ENCODE data around the gene CDC25C. TPM values are rescaled to one million over a fixed set of nuclear protein-coding genes. Genes with fewer than 3 reads are reported as not detected.

Gene CDC25C
- total RNA-seq = 4.2 and 7.9 TPM in 2 replicates

GRCh38 chr5:138331449-138332368 is at the start of gene CDC25C:
Gene CDC25C (minus strand): TSS chr5:138331804. CDS start chr5:138331180, 624 bp downstream.

GRCh38 chr5:138352071-138352721 is 20.6 kb upstream of the CDC25C start, which contains the start of gene KDM3B:
Gene KDM3B (plus strand): TSS chr5:138352685. CDS start chr5:138352796, 111 bp downstream.

GRCh38 chr5:138337685-138338410 is 6.2 kb upstream of the CDC25C start, which contains the start of gene FAM53C:
Gene FAM53C (plus strand): TSS chr5:138338266. CDS start chr5:138341336, 3,070 bp downstream.

GRCh38 chr5:138274189-138274853 is 57.3 kb downstream of the CDC25C start, which contains the start of gene GFRA3:
Gene GFRA3 (minus strand): TSS chr5:138274621. CDS start chr5:138274424, 197 bp downstream.

Other genes with a start within 250 kb of the CDC25C start
- under 0.01 TPM in 1 of 2 replicates, not detected in the other for gene WNT8A, start 247.8 kb downstream of the CDC25C start, total RNA-seq
- 1.4 and 2.6 TPM in 2 replicates for gene NME5, start 192.4 kb downstream of the CDC25C start, total RNA-seq
- gene BRD8, start 153.2 kb downstream of the CDC25C start, total RNA-seq = 30.1 and 50.0 TPM in 2 replicates
- 33.6 and 61.7 TPM in 2 replicates for gene KIF20A, start 152.7 kb downstream of the CDC25C start, total RNA-seq
- 34.0 and 39.6 TPM in 2 replicates for gene CDC23, start 118.5 kb downstream of the CDC25C start, total RNA-seq
- 0.10 TPM in 1 of 2 replicates, not detected in the other for gene GFRA3, start 57.2 kb downstream of the CDC25C start, total RNA-seq
- gene FAM53C, start 6.5 kb upstream of the CDC25C start, total RNA-seq = 44.0 and 54.9 TPM in 2 replicates
- gene KDM3B, start 20.9 kb upstream of the CDC25C start, total RNA-seq = 69.9 and 74.9 TPM in 2 replicates
- gene REEP2, start 107.3 kb upstream of the CDC25C start, total RNA-seq = 4.2 and 4.6 TPM in 2 replicates
- 0.48 and 0.98 TPM in 2 replicates for gene EGR1, start 133.7 kb upstream of the CDC25C start, total RNA-seq
- 133 and 149 TPM in 2 replicates for gene ETF1, start 211.4 kb upstream of the CDC25C start, total RNA-seq
- gene HSPA9, start 243.6 kb upstream of the CDC25C start, total RNA-seq = 225 and 355 TPM in 2 replicates

Measured in vein endothelial cell (primary cell).